GM21786 (cell line): ENCODE data around the gene SORBS1.
A peak's percentile ranks its signal among the peaks of the same experiment; 100 is the strongest.

ENCODE experiments used
- ATAC-seq: cut with Tn5 transposase; IDR thresholded peaks from one replicate; pipeline ENCODE4 v1.9.1; 2021; ENCODE audit not compliant: unreplicated experiment

Gene SORBS1

GRCh38 chr10:95440756-95441546, 120.2 kb downstream of the SORBS1 start:
- peak; percentile 84 for ATAC-seq

- no peak for ATAC-seq
Measured at GRCh38 chr10:95440038-95440725, 121.0 kb downstream of the SORBS1 start.

GRCh38 chr10:95438781-95439180, 122.4 kb downstream of the SORBS1 start:
- ATAC-seq: no peak

- no peak for ATAC-seq
Measured at GRCh38 chr10:95437669-95438068, 123.5 kb downstream of the SORBS1 start.

GRCh38 chr10:95435548-95436279, 125.5 kb downstream of the SORBS1 start:
- no peak for ATAC-seq

GRCh38 chr10:95434583-95434982, 126.6 kb downstream of the SORBS1 start:
- ATAC-seq: no peak

GRCh38 chr10:95431900-95432342, 129.2 kb downstream of the SORBS1 start:
- peak; percentile 58 for ATAC-seq

GRCh38 chr10:95430231-95430951, 130.8 kb downstream of the SORBS1 start:
- peak; percentile 74 for ATAC-seq

- no peak for ATAC-seq
Measured at GRCh38 chr10:95429639-95430038, 131.5 kb downstream of the SORBS1 start.

GRCh38 chr10:95428701-95429100, 132.5 kb downstream of the SORBS1 start:
- ATAC-seq: no peak

GRCh38 chr10:95426482-95426881, 134.7 kb downstream of the SORBS1 start:
- ATAC-seq: no peak

- no peak for ATAC-seq
Measured at GRCh38 chr10:95425592-95426465, 135.3 kb downstream of the SORBS1 start.

- no peak for ATAC-seq
Measured at GRCh38 chr10:95423164-95424005, 137.8 kb downstream of the SORBS1 start.

- ATAC-seq: no peak
Measured at GRCh38 chr10:95422233-95422632, 138.9 kb downstream of the SORBS1 start.

GRCh38 chr10:95421782-95422181, 139.4 kb downstream of the SORBS1 start:
- ATAC-seq: no peak

- no peak for ATAC-seq
Measured at GRCh38 chr10:95419399-95419798, 141.8 kb downstream of the SORBS1 start.

GRCh38 chr10:95416973-95417372, 144.2 kb downstream of the SORBS1 start:
- no peak for ATAC-seq

- no peak for ATAC-seq
Measured at GRCh38 chr10:95416270-95416669, 144.9 kb downstream of the SORBS1 start.

- no peak for ATAC-seq
Measured at GRCh38 chr10:95415621-95416031, 145.5 kb downstream of the SORBS1 start.
